ENCODE measurements around the gene INTS12. TPM values are rescaled to one million over a fixed set of nuclear protein-coding genes. Genes with fewer than 3 reads are reported as not detected.
"Not testable (repeated sequence)": the region's sequence is repeated elsewhere in the genome, so short reads cannot be mapped to it uniquely, and the experiment has no call there.

The INTS12 gene
- total RNA-seq, 1 donor from 2014 or later = 19.1 TPM

DNA sequence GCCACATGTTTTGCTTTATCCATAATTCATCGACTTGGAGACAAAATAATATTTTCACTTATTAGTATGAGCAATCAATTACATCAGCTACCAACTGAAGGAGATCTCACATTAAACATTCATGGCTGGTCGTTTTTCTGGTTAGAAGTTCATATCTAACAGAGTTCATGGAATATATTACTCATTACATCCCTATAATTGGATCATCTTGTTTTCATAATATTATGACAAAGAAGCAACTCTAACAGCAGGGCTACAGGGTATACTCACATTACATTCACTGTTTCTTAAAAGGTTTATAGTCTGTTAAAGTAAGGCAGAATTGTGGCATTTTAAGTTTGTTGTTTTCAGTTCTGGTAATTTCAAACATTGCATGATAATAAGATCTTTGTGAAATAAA, 33.1 kb upstream of the INTS12 start:
- Histone ChIP-seq H3K36me3 (no peaks in the 10 kb centered on the region), H3K27me3 (ENCODE audit: low read depth) (no peaks in the 10 kb centered on the region), H3K9me3 (peaks cover 12% of the 10 kb centered on the region), H3K4me3 (no peak overlapping the region), H3K27ac (no peak overlapping the region), H3K4me1 (no peaks in the 10 kb centered on the region)
- intact Hi-C loops (cut with DNase I) = no loop called here
- DNase-seq = no peak
- TF ChIP-seq, protein P1, sequence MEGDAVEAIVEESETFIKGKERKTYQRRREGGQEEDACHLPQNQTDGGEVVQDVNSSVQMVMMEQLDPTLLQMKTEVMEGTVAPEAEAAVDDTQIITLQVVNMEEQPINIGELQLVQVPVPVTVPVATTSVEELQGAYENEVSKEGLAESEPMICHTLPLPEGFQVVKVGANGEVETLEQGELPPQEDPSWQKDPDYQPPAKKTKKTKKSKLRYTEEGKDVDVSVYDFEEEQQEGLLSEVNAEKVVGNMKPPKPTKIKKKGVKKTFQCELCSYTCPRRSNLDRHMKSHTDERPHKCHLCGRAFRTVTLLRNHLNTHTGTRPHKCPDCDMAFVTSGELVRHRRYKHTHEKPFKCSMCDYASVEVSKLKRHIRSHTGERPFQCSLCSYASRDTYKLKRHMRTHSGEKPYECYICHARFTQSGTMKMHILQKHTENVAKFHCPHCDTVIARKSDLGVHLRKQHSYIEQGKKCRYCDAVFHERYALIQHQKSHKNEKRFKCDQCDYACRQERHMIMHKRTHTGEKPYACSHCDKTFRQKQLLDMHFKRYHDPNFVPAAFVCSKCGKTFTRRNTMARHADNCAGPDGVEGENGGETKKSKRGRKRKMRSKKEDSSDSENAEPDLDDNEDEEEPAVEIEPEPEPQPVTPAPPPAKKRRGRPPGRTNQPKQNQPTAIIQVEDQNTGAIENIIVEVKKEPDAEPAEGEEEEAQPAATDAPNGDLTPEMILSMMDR (IDR thresholded peaks at IDR 0.05) = no peak
- no peak for ATAC-seq

- H3K9me3 ChIP-seq = peaks cover 12% of the 10 kb centered on the region
- H3K36me3 ChIP-seq; H3K27me3 ChIP-seq (ENCODE audit: low read depth); intact Hi-C loops (cut with DNase I); H3K4me1 ChIP-seq; H3K4me3 ChIP-seq; H3K27ac ChIP-seq; ATAC-seq: not testable (repeated sequence)
- peak; percentile 28 for DNase-seq
Observed at GRCh38 chr4:105735217-105735616, 26.7 kb upstream of the INTS12 start.

DNA sequence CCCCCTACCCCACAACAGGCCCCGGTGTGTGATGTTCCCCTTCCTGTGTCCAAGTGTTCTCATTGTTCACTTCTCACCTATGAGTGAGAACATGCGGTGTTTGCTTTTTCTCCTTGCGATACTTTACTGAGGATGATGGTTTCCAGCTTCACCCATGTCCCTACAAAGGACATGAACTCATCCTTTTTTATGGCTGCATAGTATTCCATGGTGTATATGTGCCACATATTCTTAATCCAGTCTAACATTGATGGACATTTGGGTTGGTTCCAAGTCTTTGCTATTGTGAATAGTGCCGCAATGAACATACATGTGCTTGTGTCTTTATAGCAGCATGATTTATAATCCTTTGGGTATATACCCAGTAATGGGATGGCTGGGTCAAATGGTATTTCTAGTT, 21.4 kb upstream of the INTS12 start:
- H3K9me3 ChIP-seq; H3K36me3 ChIP-seq; H3K27me3 ChIP-seq (ENCODE audit: low read depth); H3K27ac ChIP-seq; ATAC-seq; H3K4me1 ChIP-seq; DNase-seq; intact Hi-C loops (cut with DNase I); H3K4me3 ChIP-seq: not testable (repeated sequence)

GRCh38 chr4:105725623-105726022, 17.1 kb upstream of the INTS12 start:
- Histone ChIP-seq H3K36me3 (no peaks in the 10 kb centered on the region), H3K27me3 (ENCODE audit: low read depth) (no peaks in the 10 kb centered on the region), H3K27ac (no peak overlapping the region), H3K9me3 (peaks cover 4% of the 10 kb centered on the region), H3K4me1 (no peaks in the 10 kb centered on the region), H3K4me3 (no peak overlapping the region)
- intact Hi-C loops (cut with DNase I) = no loop called here
- DNase-seq (no peak), ATAC-seq (no peak)
- TF ChIP-seq, protein P1 (IDR thresholded peaks at IDR 0.05) = no peak

- peaks cover 7% of the 10 kb centered on the region for H3K36me3 ChIP-seq
- peaks cover 14% of the 10 kb centered on the region for H3K4me1 ChIP-seq
- intact Hi-C loops (cut with DNase I) = no loop called here
- ATAC-seq (no peak), DNase-seq (no peak)
- no peaks in the 10 kb centered on the region for H3K9me3 ChIP-seq
- H3K27ac ChIP-seq = no peak overlapping the region
- no peaks in the 10 kb centered on the region for H3K27me3 ChIP-seq (ENCODE audit: low read depth)
- no peak overlapping the region for H3K4me3 ChIP-seq
- TF ChIP-seq, protein P1 (IDR thresholded peaks at IDR 0.05) = no peak
Observed at GRCh38 chr4:105719204-105719603, 10.7 kb upstream of the INTS12 start.

- no peak for DNase-seq
- H3K27ac ChIP-seq = no peak overlapping the region
- H3K36me3 ChIP-seq = peaks cover 7% of the 10 kb centered on the region
- H3K4me1 ChIP-seq = peaks cover 14% of the 10 kb centered on the region
- peak in 1 of 2 donors; percentile 64 for ATAC-seq
- H3K4me3 ChIP-seq = no peak overlapping the region
- intact Hi-C loops (cut with DNase I) = no loop called here
- TF ChIP-seq, protein P1 (IDR thresholded peaks at IDR 0.05) = peak; percentile 55
- H3K9me3 ChIP-seq = no peaks in the 10 kb centered on the region
- no peaks in the 10 kb centered on the region for H3K27me3 ChIP-seq (ENCODE audit: low read depth)
Observed at GRCh38 chr4:105715692-105716278, 7.3 kb upstream of the INTS12 start.
